Mucosa of descending colon (tissue), 3 donors: ENCODE data around the gene LMNTD2. TPM values are rescaled to one million over a fixed set of nuclear protein-coding genes. Genes with fewer than 3 reads are reported as not detected.

Experiments used
- ATAC-seq: fragments of 200-7000 bp; cut with Tn5 transposase; one replicate; pipeline ENCODE4 v1.9.1; 2020; ENCODE audit warnings: mild to moderate bottlenecking, moderate library complexity
- DNase-seq, 3 donors: peaks; one replicate each; pipeline ENCODE4 v3.0.0-alpha.2; 2020
- H3K36me3 ChIP-seq: fragments of 200-600 bp; one replicate; pipeline ENCODE4 v1.8.0; 2021; ENCODE audit warnings: low read depth, mild to moderate bottlenecking
- H3K4me1 ChIP-seq: fragments of 200-600 bp; one replicate; pipeline ENCODE4 v1.8.0; 2021; ENCODE audit warnings: low read depth, mild to moderate bottlenecking
- H3K4me3 ChIP-seq: fragments of 200-600 bp; one replicate; pipeline ENCODE4 v1.8.0; 2021; ENCODE audit warnings: mild to moderate bottlenecking
- H3K9me3 ChIP-seq: fragments of 200-600 bp; one replicate; pipeline ENCODE4 v1.8.0; 2021; ENCODE audit warnings: mild to moderate bottlenecking
- CTCF ChIP-seq: fragments of 200-600 bp; IDR thresholded peaks from one replicate; pipeline ENCODE4 v1.8.0; 2022; ENCODE audit warnings: antibody characterized with exemption, mild to moderate bottlenecking
- intact Hi-C, 2 donors: fragments of 100-400 bp; cut with DNase I in 1 of 2; cut with micrococcal nuclease in 1 of 2; formaldehyde crosslinking; loops; one replicate each; pipeline versions ENCODE4 v1.11.0 to v1.11.1; 2022; cut with DNase I, micrococcal nuclease
- total RNA-seq, 3 donors: library from RNA; stranded (reverse); fragmentation: NEBNext Ultra II Directional in 2 of 3; extraction: Animal tissue kit (Norgen Biotek cat#: 25700) in 2 of 3; gene quantifications; one replicate each; pipeline versions ENCODE4 v1.2.1 to v1.2.4, GENCODE V29; 2021 to 2023
- donor health status: DM: no; HTN: no; CAD: no; lungs with moderate emphysema.
- donor health status: DM: no; HTN: no; CAD: no.
- donor health status: DM: no; HTN: yes; CAD: no.

Gene LMNTD2
- total RNA-seq, 3 donors from 2014 or later: 5.4 to 19.1 (median 10.7) TPM

- DNase-seq (peak; percentile 89 to 93 (median 91)), ATAC-seq (peak; percentile 74)
- Histone ChIP-seq H3K9me3 (no peaks in the 10 kb centered on the region), H3K4me3 (peak overlapping the region; percentile 92), H3K36me3 (no peaks in the 10 kb centered on the region), H3K4me1 (peaks cover 28% of the 10 kb centered on the region)
- intact Hi-C loops: no loop called here
- TF ChIP-seq CTCF: no peak
Observed at GRCh38 chr11:561148-562003, 838 bp upstream of the LMNTD2 start.

GRCh38 chr11:559712-560304 is 730 bp downstream of the LMNTD2 start:
- peaks cover 36% of the 10 kb centered on the region for H3K4me1 ChIP-seq
- no peaks in the 10 kb centered on the region for H3K36me3 ChIP-seq
- ATAC-seq: peak; percentile 54
- no peaks in the 10 kb centered on the region for H3K9me3 ChIP-seq
- peak; percentile 83 to 89 (median 83) for DNase-seq
- TF ChIP-seq CTCF: no peak
- intact Hi-C loops: loop anchor here (10.0 kb wide), 1 partner anchor 165 kb away; no protein-coding TSS in a partner anchor
- peak overlapping the region; percentile 92 for H3K4me3 ChIP-seq

GRCh38 chr11:559020-559620 is 1.4 kb downstream of the LMNTD2 start:
- peak in 2 of 3 donors; percentile 59 to 67 for DNase-seq
- no peaks in the 10 kb centered on the region for H3K9me3 ChIP-seq
- intact Hi-C loops: loop anchor here (10.0 kb wide), 1 partner anchor 166 kb away; no protein-coding TSS in a partner anchor

GRCh38 chr11:558503-558902 is 2.0 kb downstream of the LMNTD2 start:
- Histone ChIP-seq H3K9me3 (no peaks in the 10 kb centered on the region), H3K4me1 (peaks cover 42% of the 10 kb centered on the region), H3K36me3 (no peaks in the 10 kb centered on the region), H3K4me3 (no peak overlapping the region)
- no peak for TF ChIP-seq CTCF
- intact Hi-C loops: loop anchor here (10.0 kb wide), 1 partner anchor 166 kb away; no protein-coding TSS in a partner anchor
- DNase-seq: peak in 1 of 3 donors; percentile 57
- no peak for ATAC-seq

More at GRCh38 chr11:559020-559620, 1.4 kb downstream of the LMNTD2 start:
- no peak overlapping the region for H3K4me3 ChIP-seq
- H3K36me3 ChIP-seq: no peaks in the 10 kb centered on the region
- H3K4me1 ChIP-seq: peaks cover 43% of the 10 kb centered on the region
- no peak for TF ChIP-seq CTCF
- ATAC-seq: no peak

- DNase-seq: no peak
- TF ChIP-seq CTCF: no peak
- intact Hi-C loops: loop anchor here (10.0 kb wide), 1 partner anchor 167 kb away; no protein-coding TSS in a partner anchor
- Histone ChIP-seq H3K36me3 (no peaks in the 10 kb centered on the region), H3K4me1 (peaks cover 40% of the 10 kb centered on the region), H3K4me3 (no peak overlapping the region), H3K9me3 (no peaks in the 10 kb centered on the region)
- ATAC-seq: no peak
Observed at GRCh38 chr11:557328-558132, 3.0 kb downstream of the LMNTD2 start.
